ENCODE results near the gene TCF4.

The TCF4 gene

DNA sequence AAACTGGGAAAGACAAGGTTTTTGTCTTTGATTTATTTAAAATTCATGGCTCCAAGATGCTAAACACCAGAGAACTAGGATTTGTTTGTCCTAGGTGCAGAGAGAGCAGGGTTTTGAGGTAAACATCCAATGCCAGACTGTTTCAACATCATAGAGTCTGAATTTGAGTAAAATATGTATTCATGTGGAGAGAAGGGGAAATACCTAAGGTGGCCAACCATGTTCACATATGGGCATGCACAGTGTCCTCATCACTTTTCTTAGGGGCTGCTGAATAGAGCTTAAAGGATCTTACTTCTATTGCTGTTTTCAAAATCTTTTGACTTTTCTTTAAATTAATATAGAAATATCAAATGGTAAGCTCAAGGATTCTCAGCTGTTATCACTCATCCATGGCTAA, 341.7 kb downstream of the TCF4 start:
- no peak for DNase-seq

GRCh38 chr18:55245211-55245614, 342.8 kb downstream of the TCF4 start:
- DNase-seq, result no peak

DNA sequence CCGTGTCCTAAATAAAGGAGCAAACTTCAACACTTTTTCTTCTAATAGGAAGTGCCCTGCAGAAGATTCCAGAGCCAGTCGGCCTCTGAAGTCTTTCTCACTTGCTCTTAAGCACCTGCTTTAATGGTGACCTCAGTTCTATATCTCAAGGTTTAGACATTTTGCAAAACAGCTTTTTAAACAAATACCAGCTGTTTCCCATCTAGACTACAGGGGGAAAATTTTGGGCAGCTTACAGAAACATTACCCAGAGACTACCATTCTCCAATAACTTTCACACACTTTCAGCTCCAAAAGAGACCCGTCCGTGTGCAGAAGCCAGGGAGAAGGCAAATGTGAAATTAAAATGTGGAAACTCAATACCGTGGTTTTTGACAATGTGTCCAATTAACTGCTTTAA, 343.4 kb downstream of the TCF4 start:
- DNase-seq, result no peak

GRCh38 chr18:55243857-55244256, 344.1 kb downstream of the TCF4 start:
- DNase-seq, result no peak

DNA sequence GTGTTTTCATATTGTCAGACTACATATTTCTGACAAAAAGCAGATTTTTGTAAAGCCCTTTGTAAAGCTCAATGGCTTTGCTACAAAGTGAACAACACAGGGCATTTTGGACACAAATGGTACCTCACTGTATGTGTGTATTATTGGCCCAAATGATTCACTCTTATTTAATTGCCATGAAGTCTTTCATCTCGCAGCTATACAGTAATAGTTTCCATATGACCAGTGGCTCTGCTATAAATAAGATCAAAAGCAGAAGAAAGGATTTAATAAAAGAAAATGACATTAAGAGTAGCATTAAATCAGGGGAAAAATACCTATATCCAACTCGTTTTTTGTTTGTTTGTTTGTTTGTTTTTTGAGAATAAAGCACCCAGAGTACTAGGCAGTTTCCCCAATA, 344.7 kb downstream of the TCF4 start:
- DNase-seq, result no peak

DNA sequence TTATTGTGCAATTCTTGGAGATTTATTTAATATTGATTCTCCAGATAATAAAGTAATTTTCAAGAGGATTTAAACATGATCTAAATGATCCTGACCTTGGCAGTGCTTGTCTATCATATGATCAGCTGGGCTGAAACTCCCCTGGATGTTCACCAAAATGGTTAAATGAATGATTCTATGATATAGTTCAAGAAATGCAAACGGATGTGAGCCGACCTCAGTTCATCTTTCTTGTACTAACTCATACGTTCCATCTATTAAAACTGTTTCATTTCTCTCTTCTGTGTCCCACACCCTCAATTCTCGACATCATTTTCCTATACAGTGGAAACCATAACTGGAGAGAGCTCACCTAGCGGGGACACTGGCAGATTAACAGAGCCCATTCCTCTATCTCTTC, 347.0 kb downstream of the TCF4 start:
- DNase-seq, result no peak

- DNase-seq, result no peak
Observed at GRCh38 chr18:55239740-55240139, 348.3 kb downstream of the TCF4 start.

DNA sequence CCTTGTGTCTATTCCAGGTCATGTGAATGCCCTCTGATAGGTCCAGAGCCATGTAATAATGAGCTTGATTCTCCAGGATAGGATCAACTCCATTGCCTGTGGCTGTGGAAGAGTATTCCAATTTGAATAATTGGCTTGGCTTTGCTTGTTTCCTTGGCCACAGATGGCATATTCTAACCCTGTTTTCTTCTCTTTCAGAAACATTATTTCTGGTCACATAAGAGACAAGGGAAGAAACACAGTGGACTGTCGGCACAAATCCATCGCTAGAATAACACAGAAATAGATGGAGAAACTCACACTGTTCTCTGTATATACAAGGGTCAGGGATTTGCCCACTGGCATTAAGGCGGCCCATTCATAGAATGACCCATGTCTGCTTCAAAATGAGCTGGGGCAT, 350.3 kb downstream of the TCF4 start:
- no peak for DNase-seq

GRCh38 chr18:55236150-55236931, 351.7 kb downstream of the TCF4 start:
- no peak for DNase-seq

GRCh38 chr18:55235094-55235461, 352.9 kb downstream of the TCF4 start:
- DNase-seq, result no peak

- DNase-seq, result peak; percentile 94
Observed at GRCh38 chr18:55234366-55235093, 353.5 kb downstream of the TCF4 start.

GRCh38 chr18:55233857-55234256, 354.1 kb downstream of the TCF4 start:
- DNase-seq, result no peak

GRCh38 chr18:55232506-55232905, 355.5 kb downstream of the TCF4 start:
- no peak for DNase-seq

- DNase-seq, result peak; percentile 46
Observed at GRCh38 chr18:55229682-55230081, 358.3 kb downstream of the TCF4 start.

GRCh38 chr18:55228707-55229106, 359.3 kb downstream of the TCF4 start:
- DNase-seq, result no peak

DNA sequence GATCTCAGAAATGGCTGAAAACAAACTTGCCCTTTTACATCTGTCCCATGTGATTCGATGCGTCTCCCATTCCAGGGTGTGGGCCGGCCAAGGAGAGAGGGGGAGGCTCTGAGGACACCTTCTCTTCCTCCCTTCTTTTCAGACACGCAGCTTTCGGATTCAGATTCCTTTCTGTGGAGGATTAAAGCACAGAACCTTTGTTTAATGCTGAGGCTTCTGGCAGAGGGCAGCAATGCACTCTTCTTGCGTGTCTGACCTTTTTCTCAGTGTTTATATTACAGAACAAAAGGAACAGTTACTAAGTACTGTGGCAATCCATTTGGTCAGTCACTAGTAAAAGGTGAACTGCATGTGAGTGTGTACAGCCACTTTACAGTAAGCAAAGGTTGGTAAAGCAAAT, 359.8 kb downstream of the TCF4 start:
- peak; percentile 17 for DNase-seq

GRCh38 chr18:55227771-55228170, 360.2 kb downstream of the TCF4 start:
- DNase-seq, result no peak

- DNase-seq, result no peak
Observed at GRCh38 chr18:55226044-55226443, 361.9 kb downstream of the TCF4 start.

DNA sequence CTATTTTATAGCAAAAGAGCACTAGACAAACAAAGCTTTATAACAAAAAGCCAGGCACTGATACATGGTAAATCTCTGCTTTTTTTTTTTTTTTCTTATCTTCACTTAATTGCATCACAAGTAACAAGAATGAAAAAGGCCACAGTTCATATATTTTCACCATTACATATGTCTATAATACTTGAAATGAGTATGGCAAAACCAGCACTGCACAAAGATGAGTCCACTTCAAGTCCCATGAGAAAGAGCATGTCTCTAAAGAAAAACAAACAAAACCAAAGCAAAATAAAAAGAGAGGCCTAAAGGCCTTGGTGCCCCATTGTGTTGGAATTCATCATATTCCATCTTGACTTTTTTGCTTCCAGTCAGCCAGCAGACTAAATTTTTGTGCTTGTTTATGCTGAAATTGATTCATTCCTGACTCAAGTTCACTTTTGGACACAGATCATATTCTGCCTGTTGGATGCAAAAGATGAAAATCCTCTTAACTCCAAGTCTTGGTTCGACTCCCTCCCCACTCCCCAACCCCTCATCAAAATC, 363.8 kb downstream of the TCF4 start:
- DNase-seq, result no peak

DNA sequence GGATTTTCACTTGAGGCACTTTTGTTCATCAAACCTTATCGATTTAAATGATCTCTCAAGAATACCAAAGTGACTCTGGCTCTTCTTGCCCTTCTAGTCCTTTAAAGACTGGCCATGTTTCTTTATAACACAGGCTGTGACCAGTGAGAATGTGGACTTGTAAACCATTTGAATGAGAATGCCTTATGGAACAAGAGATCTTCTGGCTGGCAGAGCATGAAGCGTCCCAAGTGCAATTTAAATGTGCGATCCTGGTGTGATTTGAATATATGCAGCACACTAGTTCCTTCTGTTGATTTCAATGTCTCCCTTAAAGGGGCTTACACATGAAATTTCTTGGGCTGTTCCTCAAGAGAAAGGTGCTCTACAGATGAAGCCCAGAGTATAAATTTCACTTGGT, 366.4 kb downstream of the TCF4 start:
- DNase-seq, result no peak

- DNase-seq, result no peak
Observed at GRCh38 chr18:55220523-55220922, 367.5 kb downstream of the TCF4 start.

DNA sequence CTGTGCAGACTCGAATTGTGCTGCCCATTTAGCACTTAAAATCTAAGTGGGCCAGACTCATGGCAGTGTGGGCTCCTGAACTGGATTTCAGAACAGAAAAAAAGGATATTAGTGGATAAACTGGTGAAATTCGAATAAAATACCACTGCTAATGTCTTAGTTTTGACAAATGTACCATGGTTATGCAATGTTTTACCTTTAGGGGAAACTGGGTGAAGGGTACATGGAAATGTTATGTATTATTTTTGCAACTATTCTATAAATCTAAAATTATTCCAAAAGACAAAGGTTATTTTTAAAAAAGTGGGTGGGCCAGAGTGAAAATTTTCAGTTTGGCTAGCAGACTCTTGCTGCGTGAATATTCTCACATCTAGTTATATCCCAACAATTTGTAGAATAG, 368.2 kb downstream of the TCF4 start:
- no peak for DNase-seq

DNA sequence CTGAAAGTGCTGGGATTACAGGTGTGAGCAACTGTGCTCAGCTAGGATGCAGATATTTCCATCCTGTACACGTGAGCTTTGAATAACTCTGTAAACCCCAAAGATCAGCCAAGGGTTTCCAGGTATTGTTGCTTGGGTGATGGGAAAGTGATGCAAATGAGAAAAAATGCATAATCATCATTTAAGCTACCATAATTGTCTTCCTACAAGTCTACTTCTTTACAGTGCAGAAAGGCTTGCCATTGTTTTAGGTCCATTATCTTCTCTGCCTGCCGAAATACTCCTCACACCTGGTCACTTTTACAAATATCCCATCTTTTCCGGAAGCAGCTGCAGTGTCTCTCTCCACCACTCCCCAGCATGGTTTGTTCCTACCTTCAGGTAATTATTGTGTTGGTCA, 368.9 kb downstream of the TCF4 start:
- no peak for DNase-seq

GRCh38 chr18:55214969-55215368, 373.0 kb downstream of the TCF4 start:
- DNase-seq, result no peak

Measured in DMS53 (cell line).